IMR-90 (cell line): Measurements from ENCODE around the gene RBM8A. TPM values are rescaled to one million over a fixed set of nuclear protein-coding genes. Genes with fewer than 3 reads are reported as not detected.
A peak's percentile ranks its signal among the peaks of the same experiment; 100 is the strongest.

ENCODE experiments used
- ATAC-seq: fragments of 200-7000 bp; cut with Tn5 transposase; 2 replicates; pipeline ENCODE4 v1.9.1; 2020; ENCODE audit warnings: low read depth, mild to moderate bottlenecking, moderate library complexity
- BruUV-seq: library from RNA; stranded (reverse); fragments of 400-500 nt; replicated peaks from 2 replicates; lab custom pipeline; 2021; lab: Mats Ljungman, UMichigan
- CTCF ChIA-PET: fragments of 300-600 bp; formaldehyde crosslinking; extraction: SDS; loops from one replicate; lab custom pipeline; 2021; ENCODE audit warnings: antibody characterized with exemption; lab: Yijun Ruan, JAX
- POLR2A ChIA-PET: fragments of 300-600 bp; sonication (Branson Sonifier 250); formaldehyde crosslinking; loops from one replicate; lab custom pipeline; 2022; ENCODE audit warnings: antibody characterized with exemption; ENCODE audit not compliant: unreplicated experiment; lab: Charles Lee
- DNase-seq: peaks from one replicate; pipeline ENCODE4 v3.0.0; 2013
- H2AFZ ChIP-seq: replicated peaks from 2 replicates; pipeline ENCODE3; 2013; ENCODE audit warnings: low read length, mild to moderate bottlenecking; ENCODE audit not compliant: poor library complexity
- H2AK5ac ChIP-seq: 2 replicates; pipeline ENCODE4 v1.6.1; 2013; ENCODE audit warnings: low read depth, low read length, inconsistent platforms
- H2AK9ac ChIP-seq: replicated peaks from 2 replicates; pipeline ENCODE3; 2013; ENCODE audit warnings: mild to moderate bottlenecking, low read depth, low read length, moderate library complexity; ENCODE audit not compliant: poor library complexity
- H2BK120ac ChIP-seq: 2 replicates; pipeline ENCODE4 v1.6.1; 2013; ENCODE audit warnings: low read depth, low read length, inconsistent platforms
- H2BK15ac ChIP-seq: 3 replicates; pipeline ENCODE4 v1.6.1; 2013; ENCODE audit warnings: low read depth, low read length, inconsistent platforms
- H2BK20ac ChIP-seq: 2 replicates; pipeline ENCODE4 v1.6.1; 2013; ENCODE audit warnings: low read depth, mild to moderate bottlenecking, inconsistent platforms, low read length, moderate library complexity
- H2BK5ac ChIP-seq: 2 replicates; pipeline ENCODE4 v1.6.1; 2013; ENCODE audit warnings: mild to moderate bottlenecking, low read depth, low read length, inconsistent platforms; ENCODE audit not compliant: poor library complexity, severe bottlenecking
- H3K14ac ChIP-seq: replicated peaks from 2 replicates; pipeline ENCODE4 v1.6.1; 2013; ENCODE audit warnings: low read depth, low read length, inconsistent platforms
- H3K18ac ChIP-seq: 2 replicates; pipeline ENCODE4 v1.6.1; 2013; ENCODE audit warnings: low read depth, low read length, control low read depth
- H3K23ac ChIP-seq: 2 replicates; pipeline ENCODE4 v1.6.1; 2013; ENCODE audit warnings: low read depth, low read length, inconsistent platforms
- H3K27ac ChIP-seq: 2 replicates; pipeline ENCODE4 v1.5.1; 2013; ENCODE audit warnings: mild to moderate bottlenecking, control low read depth, low read length; ENCODE audit not compliant: insufficient read depth
- H3K27me3 ChIP-seq: 2 replicates; pipeline ENCODE4 v1.6.1; 2013; ENCODE audit warnings: low read length; ENCODE audit not compliant: control insufficient read depth, insufficient read depth
- H3K36me3 ChIP-seq: 2 replicates; pipeline ENCODE4 v1.6.1; 2013; ENCODE audit warnings: low read length, mixed read lengths; ENCODE audit not compliant: control insufficient read depth, insufficient read depth
- H3K4ac ChIP-seq: 2 replicates; pipeline ENCODE4 v1.6.1; 2013; ENCODE audit warnings: low read depth, low read length, inconsistent platforms
- H3K4me1 ChIP-seq: 2 replicates; pipeline ENCODE4 v1.6.1; 2013; ENCODE audit warnings: low read length, mixed read lengths; ENCODE audit not compliant: control insufficient read depth, insufficient read depth
- H3K4me2 ChIP-seq: 2 replicates; pipeline ENCODE4 v1.6.1; 2013; ENCODE audit warnings: low read depth, mild to moderate bottlenecking, control low read depth, low read length, moderate library complexity
- H3K4me3 ChIP-seq: 2 replicates; pipeline ENCODE4 v1.5.1; 2013; ENCODE audit warnings: low read depth, mild to moderate bottlenecking, control low read depth, low read length, moderate library complexity; ENCODE audit not compliant: insufficient read depth
- H3K56ac ChIP-seq: 2 replicates; pipeline ENCODE4 v1.6.1; 2013; ENCODE audit warnings: low read length, inconsistent platforms; ENCODE audit not compliant: insufficient read depth; ENCODE audit errors: extremely low read depth
- H3K79me1 ChIP-seq, 2 experiments: 2 replicates each; pipeline ENCODE4 v1.6.1; 2013; ENCODE audit warnings: low read length in 2 of 2, inconsistent platforms in 1 of 2, low read depth in 1 of 2
- H3K9ac ChIP-seq: 2 replicates; pipeline ENCODE4 v1.6.1; 2013; ENCODE audit warnings: low read depth, low read length, control low read depth
- H3K9me1 ChIP-seq: 2 replicates; pipeline ENCODE4 v1.6.1; 2013; ENCODE audit warnings: low read length, inconsistent platforms; ENCODE audit not compliant: insufficient read depth
- H3K9me3 ChIP-seq: 2 replicates; pipeline ENCODE4 v1.6.1; 2013; ENCODE audit warnings: low read length; ENCODE audit not compliant: control insufficient read depth, insufficient read depth
- H4K20me1 ChIP-seq: 2 replicates; pipeline ENCODE4 v1.6.1; 2013; ENCODE audit warnings: low read length, inconsistent platforms; ENCODE audit not compliant: insufficient read depth
- H4K5ac ChIP-seq: 2 replicates; pipeline ENCODE4 v1.6.1; 2013; ENCODE audit warnings: mild to moderate bottlenecking, low read depth, low read length, control low read depth
- H4K8ac ChIP-seq, 2 experiments: 2 replicates each; pipeline ENCODE4 v1.6.1; 2013; ENCODE audit warnings: low read depth in 2 of 2, low read length in 2 of 2, control low read depth in 1 of 2, inconsistent platforms in 1 of 2
- H4K91ac ChIP-seq: 2 replicates; pipeline ENCODE4 v1.6.1; 2013; ENCODE audit warnings: low read depth, low read length, inconsistent platforms; ENCODE audit not compliant: insufficient read depth
- BHLHE40 ChIP-seq: fragments of 150-350 bp; IDR thresholded peaks from 2 replicates; pipeline ENCODE4 v1.6.1; 2016; ENCODE audit warnings: mild to moderate bottlenecking, low read depth, low read length
- CEBPB ChIP-seq: IDR thresholded peaks from 2 replicates; pipeline ENCODE4 v1.6.1; 2012; ENCODE audit warnings: low read depth, low read length, improper control_type of control experiment
- CHD1 ChIP-seq: IDR thresholded peaks from 2 replicates; pipeline ENCODE4 v1.6.1; 2012; ENCODE audit warnings: low read depth, low read length, improper control_type of control experiment
- CTCF ChIP-seq: conservative IDR thresholded peaks from 2 replicates; pipeline ENCODE4 v1.5.1; 2012; ENCODE audit warnings: mild to moderate bottlenecking, low read depth, low read length, improper control_type of control experiment
- ELK1 ChIP-seq: fragments of 150-350 bp; IDR thresholded peaks from 2 replicates; pipeline ENCODE4 v1.6.1; 2016; ENCODE audit warnings: low read depth, mild to moderate bottlenecking, low read length, moderate library complexity, borderline replicate concordance
- FOS ChIP-seq: fragments of 150-350 bp; IDR thresholded peaks from 2 replicates; pipeline ENCODE4 v1.6.1; 2016; ENCODE audit warnings: low read depth, low read length
- MAFK ChIP-seq: IDR thresholded peaks from 2 replicates; pipeline ENCODE4 v1.6.1; 2012; ENCODE audit warnings: low read depth, low read length, improper control_type of control experiment
- MXI1 ChIP-seq: IDR thresholded peaks from 2 replicates; pipeline ENCODE4 v1.6.1; 2012; ENCODE audit warnings: low read depth, mild to moderate bottlenecking, low read length, moderate library complexity, borderline replicate concordance
- NFE2L2 ChIP-seq: fragments of 150-350 bp; IDR thresholded peaks from 2 replicates; pipeline ENCODE4 v1.6.1; 2016; ENCODE audit warnings: low read depth, mild to moderate bottlenecking, low read length
- POLR2A ChIP-seq: IDR thresholded peaks from 2 replicates; pipeline ENCODE4 v1.6.1; 2012; ENCODE audit warnings: mild to moderate bottlenecking, low read depth, low read length
- RCOR1 ChIP-seq: IDR thresholded peaks from 2 replicates; pipeline ENCODE4 v1.6.1; 2012; ENCODE audit warnings: mild to moderate bottlenecking, low read length, improper control_type of control experiment; ENCODE audit not compliant: insufficient replicate concordance
- SMC3 ChIP-seq: fragments of 150-350 bp; IDR thresholded peaks from 2 replicates; pipeline ENCODE4 v1.6.1; 2016; ENCODE audit warnings: low read depth, mild to moderate bottlenecking, antibody characterized with exemption, low read length, moderate library complexity
- WGBS, 2 experiments: methylation state at CpG; one replicate each; pipeline versions ENCODE4 v1.1.5 to v1.1.7; 2013; ENCODE audit warnings: missing lambda C conversion rate in 2 of 2; ENCODE audit not compliant: insufficient read length in 1 of 2; ENCODE audit errors: extremely low coverage in 2 of 2; 5-methylcytosine and 5-hydroxymethylcytosine counted together
- dilution Hi-C: fragments of 300-500 bp; cut with HindIII; formaldehyde crosslinking; loops from one replicate; pipeline ENCODE4 v1.14.3; 2018; ENCODE audit warnings: low sequenced_read_pairs; ENCODE audit not compliant: unreplicated experiment
- in situ Hi-C: fragments of 300-500 bp; cut with MboI; formaldehyde crosslinking; loops from 3 replicates; pipeline ENCODE4 v1.14.3; 2019; ENCODE audit warnings: low sequenced_read_pairs, inconsistent platforms, mixed read lengths
- intact Hi-C: fragments of 100-400 bp; cut with micrococcal nuclease; formaldehyde crosslinking; loops from 2 replicates; pipeline ENCODE4 v1.10.0; 2022
- polyA plus RNA-seq, 3 experiments: library from polyadenylated mRNA; depleted of rRNA; stranded (reverse); fragments of >200 nt; gene quantifications; 2 replicates each; pipeline ENCODE4 v1.2.3, GENCODE V29; 2012; ENCODE audit warnings: low replicate concordance in 1 of 3
- total RNA-seq: library from RNA; depleted of rRNA; stranded (reverse); fragments of >200 nt; gene quantifications from 2 replicates; pipeline ENCODE4 v1.2.3, GENCODE V29; 2012

Gene RBM8A
- total and polyA plus RNA-seq, 2 of the 4 experiments (the other 2 are of a cell fraction): 94.1 to 251 TPM

- Histone ChIP-seq H3K4me1 (peaks cover 7% of the 10 kb centered on the region), H2BK15ac (peak overlapping the region; percentile 53; the same call in 1 of the 3 replicates), H2BK5ac (no peak overlapping the region), H2AK5ac (peak overlapping the region; percentile 29), H4K20me1 (no peaks in the 10 kb centered on the region), H2AFZ (peak overlapping the region; percentile 16), H2BK120ac (peak overlapping the region; percentile 36), H3K4me3 (no peak overlapping the region), H3K56ac (no peak overlapping the region), H3K4ac (peak overlapping the region; percentile 38; the same call in 1 of the 2 replicates), H3K79me1 (peaks cover 0 to 12% of the 10 kb centered on the region in 2 experiments; a peak in 2 of 4 replicates), H3K18ac (no peak overlapping the region), H4K91ac (no peak overlapping the region), H4K8ac (peak overlapping the region in 1 of 2 experiments; percentile 11; a peak in 1 of 4 replicates), H3K9ac (no peak overlapping the region), H3K9me3 (no peaks in the 10 kb centered on the region), H3K4me2 (no peak overlapping the region), H3K27ac (no peak overlapping the region), H3K27me3 (no peaks in the 10 kb centered on the region), H3K9me1 (peaks cover 10% of the 10 kb centered on the region), H4K5ac (no peak overlapping the region), H3K36me3 (peaks cover 8% of the 10 kb centered on the region), H2BK20ac (no peak overlapping the region; the same call in 1 of the 2 replicates), H2AK9ac (peak overlapping the region; percentile 90), H3K14ac (peak overlapping the region; percentile 95), H3K23ac (no peak overlapping the region)
- ChIA-PET CTCF (interaction anchor here (2.2 kb wide), 1 partner anchor 16 kb away, joined by 24 read pairs; no protein-coding TSS in a partner anchor), POLR2A (no interaction called here)
- intact Hi-C loops (no loop called here), dilution Hi-C loops (no loop called here), in situ Hi-C loops (no loop called here)
- BruUV-seq: no TSS peak
- peak; percentile 22; the same call in 1 of the 2 replicates for ATAC-seq
- no CpG with 5 or more reads among the region's 1 CpG for WGBS, 2 experiments
- DNase-seq: peak; percentile 36
- TF ChIP-seq MAFK (no peak), CEBPB (no peak), MXI1 (no peak), CTCF (no peak), POLR2A (no peak), FOS (no peak), CHD1 (no peak), NFE2L2 (no peak), SMC3 (no peak), BHLHE40 (no peak), RCOR1 (no peak), ELK1 (no peak)
These were observed 18.6 kb downstream of the RBM8A start for GRCh38 chr1:145908653-145909052.
